Measurements from ENCODE around the gene ZDHHC22. TPM values are rescaled to one million over a fixed set of nuclear protein-coding genes. Genes with fewer than 3 reads are reported as not detected.

ZDHHC22 gene
- polyA plus RNA-seq, 3 donors = not detected

GRCh38 chr14:77110286-77110685, 31.3 kb downstream of the ZDHHC22 start:
- no peak overlapping the region for H3K9ac ChIP-seq (ENCODE audit: insufficient read depth, low read length, poor library complexity, severe bottlenecking)
- H3K27ac Mint-ChIP-seq = no peak overlapping the region
- H3K36me3 ChIP-seq (replicated peaks in 1 of 2; ENCODE audit: control insufficient read depth in 1 of 2, insufficient read depth in 2 of 2, low read length in 2 of 2) = peaks cover 62 to 100% of the 10 kb centered on the region in 2 donors
- H3K4me1 Mint-ChIP-seq = no peaks in the 10 kb centered on the region
- no peak overlapping the region for H3K4me2 ChIP-seq (replicated peaks; ENCODE audit: extremely low read depth, low read length, poor library complexity, severe bottlenecking)
- intact Hi-C loops (cut with micrococcal nuclease) = no loop called here
- H3K4me1 ChIP-seq (ENCODE audit: control insufficient read depth in 1 of 2, insufficient read depth in 2 of 2, low read length in 2 of 2) = no peaks in the 10 kb centered on the region
- H3K79me2 ChIP-seq (ENCODE audit: insufficient read depth, low read length) = no peaks in the 10 kb centered on the region
- H4K20me1 ChIP-seq (ENCODE audit: insufficient read depth, low read length) = no peaks in the 10 kb centered on the region
- no peak overlapping the region for H2AFZ ChIP-seq (ENCODE audit: insufficient read depth, low read depth, low read length, poor library complexity, severe bottlenecking)
- no CpG with 5 or more reads among the region's 1 CpG for WGBS (ENCODE audit: insufficient coverage)
- TF ChIP-seq CTCF (IDR thresholded peaks at IDR 0.05) = no peak
- H3K27ac ChIP-seq (ENCODE audit: low read depth in 1 of 2, low read length in 2 of 2) = no peak overlapping the region
- H3K27me3 ChIP-seq (ENCODE audit: control insufficient read depth in 2 of 2, insufficient read depth in 2 of 2, low read length in 2 of 2) = no peaks in the 10 kb centered on the region
- DNase-seq = no peak
- H3K36me3 Mint-ChIP-seq = peaks cover 68 to 83% of the 10 kb centered on the region in 2 donors
- no peaks in the 10 kb centered on the region for H3K9me3 ChIP-seq (replicated peaks in 1 of 2; ENCODE audit: control insufficient read depth in 1 of 2, insufficient read depth in 1 of 2, low read length in 2 of 2)
- H3K27me3 Mint-ChIP-seq (ENCODE audit: low read depth in 3 of 3) = no peaks in the 10 kb centered on the region
- H3K9me3 Mint-ChIP-seq = no peaks in the 10 kb centered on the region
- no peak overlapping the region for H3K4me3 ChIP-seq (replicated peaks in 1 of 3; ENCODE audit: low read depth in 2 of 3, low read length in 3 of 3)
- no peak overlapping the region for H3K4me3 Mint-ChIP-seq

GRCh38 chr14:77109656-77110055, 31.9 kb downstream of the ZDHHC22 start:
- H3K27me3 Mint-ChIP-seq (ENCODE audit: low read depth in 3 of 3) = no peaks in the 10 kb centered on the region
- no peak overlapping the region for H3K4me3 Mint-ChIP-seq
- no peaks in the 10 kb centered on the region for H3K4me1 ChIP-seq (ENCODE audit: control insufficient read depth in 1 of 2, insufficient read depth in 2 of 2, low read length in 2 of 2)
- 100% methylated on average over 1 of the region's 6 CpGs for WGBS (ENCODE audit: insufficient coverage)
- peaks cover 58 to 93% of the 10 kb centered on the region in 2 donors for H3K36me3 ChIP-seq (replicated peaks in 1 of 2; ENCODE audit: control insufficient read depth in 1 of 2, insufficient read depth in 2 of 2, low read length in 2 of 2)
- no peaks in the 10 kb centered on the region for H4K20me1 ChIP-seq (ENCODE audit: insufficient read depth, low read length)
- no peak overlapping the region for H3K27ac Mint-ChIP-seq
- no peak overlapping the region for H3K4me2 ChIP-seq (replicated peaks; ENCODE audit: extremely low read depth, low read length, poor library complexity, severe bottlenecking)
- H3K36me3 Mint-ChIP-seq = peaks cover 62 to 78% of the 10 kb centered on the region in 2 donors
- no peaks in the 10 kb centered on the region for H3K27me3 ChIP-seq (ENCODE audit: control insufficient read depth in 2 of 2, insufficient read depth in 2 of 2, low read length in 2 of 2)
- H3K9me3 Mint-ChIP-seq = no peaks in the 10 kb centered on the region
- intact Hi-C loops (cut with micrococcal nuclease) = no loop called here
- no peak for DNase-seq
- TF ChIP-seq CTCF (IDR thresholded peaks at IDR 0.05) = no peak
- no peak overlapping the region for H2AFZ ChIP-seq (ENCODE audit: insufficient read depth, low read depth, low read length, poor library complexity, severe bottlenecking)
- no peaks in the 10 kb centered on the region for H3K79me2 ChIP-seq (ENCODE audit: insufficient read depth, low read length)
- H3K9ac ChIP-seq (ENCODE audit: insufficient read depth, low read length, poor library complexity, severe bottlenecking) = no peak overlapping the region
- no peak overlapping the region for H3K4me3 ChIP-seq (replicated peaks in 1 of 3; ENCODE audit: low read depth in 2 of 3, low read length in 3 of 3)
- H3K9me3 ChIP-seq (replicated peaks in 1 of 2; ENCODE audit: control insufficient read depth in 1 of 2, insufficient read depth in 1 of 2, low read length in 2 of 2) = no peaks in the 10 kb centered on the region
- no peak overlapping the region for H3K27ac ChIP-seq (ENCODE audit: low read depth in 1 of 2, low read length in 2 of 2)
- no peaks in the 10 kb centered on the region for H3K4me1 Mint-ChIP-seq

Data from CD14-positive monocyte (primary cell).